Measurements from ENCODE around the gene NT5C1B.

Gene NT5C1B

GRCh38 chr2:18630101-18630500, 40.7 kb upstream of the NT5C1B start:
- TF ChIP-seq EP300 (IDR thresholded peaks at IDR 0.05; ENCODE audit: borderline replicate concordance) (no peak), TAF1 (IDR thresholded peaks at IDR 0.05; ENCODE audit: low read depth) (no peak), USF1 (IDR thresholded peaks at IDR 0.05) (no peak), FOXM1 (IDR thresholded peaks at IDR 0.05; ENCODE audit: borderline replicate concordance, low read depth) (no peak), MAX (IDR thresholded peaks at IDR 0.05) (no peak), NFIC (IDR thresholded peaks at IDR 0.05) (no peak), REST (IDR thresholded peaks at IDR 0.05; ENCODE audit: low read depth) (no peak), YY1 (IDR thresholded peaks at IDR 0.05; ENCODE audit: low read depth) (no peak), RAD21 (IDR thresholded peaks at IDR 0.05; ENCODE audit: low read depth) (no peak), ZBTB7A (IDR thresholded peaks at IDR 0.05; ENCODE audit: low read depth) (no peak), EGR1 (IDR thresholded peaks at IDR 0.05) (no peak), CEBPB (IDR thresholded peaks at IDR 0.05) (no peak), TEAD4 (IDR thresholded peaks at IDR 0.05) (no peak), TCF12 (IDR thresholded peaks at IDR 0.05; ENCODE audit: low read depth) (no peak)

- TF ChIP-seq TAF1 (IDR thresholded peaks at IDR 0.05; ENCODE audit: low read depth) (no peak), NFIC (IDR thresholded peaks at IDR 0.05) (no peak), YY1 (IDR thresholded peaks at IDR 0.05; ENCODE audit: low read depth) (no peak), TCF12 (IDR thresholded peaks at IDR 0.05; ENCODE audit: low read depth) (no peak), FOXM1 (IDR thresholded peaks at IDR 0.05; ENCODE audit: borderline replicate concordance, low read depth) (no peak), MAX (IDR thresholded peaks at IDR 0.05) (no peak), TEAD4 (IDR thresholded peaks at IDR 0.05) (no peak), EGR1 (IDR thresholded peaks at IDR 0.05) (no peak), RAD21 (IDR thresholded peaks at IDR 0.05; ENCODE audit: low read depth) (no peak), USF1 (IDR thresholded peaks at IDR 0.05) (no peak), CREB1 (IDR thresholded peaks at IDR 0.05; ENCODE audit: low read depth) (no peak), REST (IDR thresholded peaks at IDR 0.05; ENCODE audit: low read depth) (no peak), EP300 (IDR thresholded peaks at IDR 0.05; ENCODE audit: borderline replicate concordance) (no peak), CEBPB (IDR thresholded peaks at IDR 0.05) (no peak), ZBTB7A (IDR thresholded peaks at IDR 0.05; ENCODE audit: low read depth) (no peak)
These were observed 37.7 kb upstream of the NT5C1B start for GRCh38 chr2:18626958-18627650.

GRCh38 chr2:18626256-18626668, 36.9 kb upstream of the NT5C1B start:
- no peak for TF ChIP-seq REST (IDR thresholded peaks at IDR 0.05; ENCODE audit: low read depth)
- no peak for TF ChIP-seq TAF1 (IDR thresholded peaks at IDR 0.05; ENCODE audit: low read depth)
- no peak for TF ChIP-seq NFIC (IDR thresholded peaks at IDR 0.05)
- no peak for TF ChIP-seq ZBTB7A (IDR thresholded peaks at IDR 0.05; ENCODE audit: low read depth)
- no peak for TF ChIP-seq USF1 (IDR thresholded peaks at IDR 0.05)
- no peak for TF ChIP-seq RAD21 (IDR thresholded peaks at IDR 0.05; ENCODE audit: low read depth)
- TF ChIP-seq FOXM1 (IDR thresholded peaks at IDR 0.05; ENCODE audit: borderline replicate concordance, low read depth) = no peak
- no peak for TF ChIP-seq CREB1 (IDR thresholded peaks at IDR 0.05; ENCODE audit: low read depth)
- TF ChIP-seq EP300 (IDR thresholded peaks at IDR 0.05; ENCODE audit: borderline replicate concordance) = no peak
- no peak for TF ChIP-seq TEAD4 (IDR thresholded peaks at IDR 0.05)
- no peak for TF ChIP-seq YY1 (IDR thresholded peaks at IDR 0.05; ENCODE audit: low read depth)
- no peak for TF ChIP-seq EGR1 (IDR thresholded peaks at IDR 0.05)
- TF ChIP-seq TCF12 (IDR thresholded peaks at IDR 0.05; ENCODE audit: low read depth) = no peak
- TF ChIP-seq CEBPB (IDR thresholded peaks at IDR 0.05) = no peak
- no peak for TF ChIP-seq MAX (IDR thresholded peaks at IDR 0.05)
